Coronary artery (tissue), 2 donors: ENCODE results near the gene TNFRSF21.

Experiments
- DNase-seq: peaks from one replicate; pipeline ENCODE4 v3.0.0-alpha.2; 2017; ENCODE audit warnings: low spot score
- H3K27ac ChIP-seq, 2 donors: fragments of 200-600 bp; sonication (generic); one replicate each; pipeline ENCODE4 v1.5.1; 2016 to 2019
- H3K4me3 ChIP-seq: fragments of 200-600 bp; sonication (generic); 2 replicates; pipeline ENCODE4 v1.5.1; 2016; ENCODE audit warnings: mild to moderate bottlenecking, moderate library complexity
- CTCF ChIP-seq: fragments of 200-600 bp; sonication (generic); IDR thresholded peaks from one replicate; pipeline ENCODE4 v1.5.1; 2019; ENCODE audit warnings: antibody characterized with exemption

Gene TNFRSF21

GRCh38 chr6:47308552-47309290 is 984 bp downstream of the TNFRSF21 start:
- DNase-seq: no peak
- no peak for TF ChIP-seq CTCF
- peak overlapping the region in 1 of 2 donors; percentile 63 for H3K27ac ChIP-seq
- peak overlapping the region; percentile 82 for H3K4me3 ChIP-seq

GRCh38 chr6:47308198-47308517 is 1.5 kb downstream of the TNFRSF21 start:
- no peak for DNase-seq
- Histone ChIP-seq H3K4me3 (peak overlapping the region; percentile 82), H3K27ac (no peak overlapping the region)
- no peak for TF ChIP-seq CTCF

GRCh38 chr6:47307362-47308197 is 2.1 kb downstream of the TNFRSF21 start:
- H3K27ac ChIP-seq: no peak overlapping the region
- TF ChIP-seq CTCF: no peak
- H3K4me3 ChIP-seq: peak overlapping the region; percentile 82
- DNase-seq: no peak

GRCh38 chr6:47306887-47307286 is 2.8 kb downstream of the TNFRSF21 start:
- H3K4me3 ChIP-seq: no peak overlapping the region
- H3K27ac ChIP-seq: no peak overlapping the region
- TF ChIP-seq CTCF: no peak
- DNase-seq: no peak

GRCh38 chr6:47303861-47304260 is 5.8 kb downstream of the TNFRSF21 start:
- Histone ChIP-seq H3K27ac (no peak overlapping the region), H3K4me3 (no peak overlapping the region)
- no peak for TF ChIP-seq CTCF
- DNase-seq: no peak

- H3K27ac ChIP-seq: no peak overlapping the region
Measured at GRCh38 chr6:47303342-47303741, 6.4 kb downstream of the TNFRSF21 start.

More at GRCh38 chr6:47303342-47303741, 6.4 kb downstream of the TNFRSF21 start:
- no peak for TF ChIP-seq CTCF
- DNase-seq: no peak
- no peak overlapping the region for H3K4me3 ChIP-seq
